Thyroid gland (tissue), 4 donors: ENCODE results near the gene KIF12.

Experiments
- POLR2A ChIP-seq, 2 donors: fragments of 450-650 bp; IDR thresholded peaks; one replicate each; pipeline ENCODE4 v1.6.1; 2017; ENCODE audit warnings: antibody characterized with exemption in 2 of 2, mild to moderate bottlenecking in 2 of 2, moderate library complexity in 1 of 2
- TF ChIP-seq, protein P1 (sequence below), 6 experiments: fragments of 200-600 bp in 3 of 6; fragments of 450-650 bp in 3 of 6; sonication (generic) in 3 of 6; IDR thresholded peaks; one replicate each; pipeline ENCODE4 v1.5.1; 2016 to 2019; ENCODE audit warnings: antibody characterized with exemption in 6 of 6, mild to moderate bottlenecking in 2 of 6, inconsistent platforms in 1 of 6, moderate library complexity in 1 of 6

DNA sequence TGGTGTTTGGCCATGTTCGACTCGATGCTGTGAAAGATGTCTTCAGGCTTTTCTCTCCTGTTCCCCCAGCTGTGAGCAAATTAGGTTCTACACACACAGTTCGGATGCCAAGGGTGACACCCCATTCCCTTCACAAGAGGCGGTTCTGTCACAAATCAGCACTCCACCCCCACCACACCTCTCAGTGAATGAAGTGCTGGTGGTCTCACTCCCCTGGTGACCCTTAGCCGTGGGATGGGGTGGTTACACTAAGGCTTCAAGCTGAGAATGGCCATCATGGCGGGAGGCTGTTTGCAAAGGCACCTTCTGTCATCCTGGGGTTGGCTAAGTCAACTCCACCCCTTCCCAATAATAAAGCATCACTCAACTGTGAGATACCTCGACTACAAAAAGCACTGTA is 47.4 kb downstream of the KIF12 start:
- TF ChIP-seq, protein P1, sequence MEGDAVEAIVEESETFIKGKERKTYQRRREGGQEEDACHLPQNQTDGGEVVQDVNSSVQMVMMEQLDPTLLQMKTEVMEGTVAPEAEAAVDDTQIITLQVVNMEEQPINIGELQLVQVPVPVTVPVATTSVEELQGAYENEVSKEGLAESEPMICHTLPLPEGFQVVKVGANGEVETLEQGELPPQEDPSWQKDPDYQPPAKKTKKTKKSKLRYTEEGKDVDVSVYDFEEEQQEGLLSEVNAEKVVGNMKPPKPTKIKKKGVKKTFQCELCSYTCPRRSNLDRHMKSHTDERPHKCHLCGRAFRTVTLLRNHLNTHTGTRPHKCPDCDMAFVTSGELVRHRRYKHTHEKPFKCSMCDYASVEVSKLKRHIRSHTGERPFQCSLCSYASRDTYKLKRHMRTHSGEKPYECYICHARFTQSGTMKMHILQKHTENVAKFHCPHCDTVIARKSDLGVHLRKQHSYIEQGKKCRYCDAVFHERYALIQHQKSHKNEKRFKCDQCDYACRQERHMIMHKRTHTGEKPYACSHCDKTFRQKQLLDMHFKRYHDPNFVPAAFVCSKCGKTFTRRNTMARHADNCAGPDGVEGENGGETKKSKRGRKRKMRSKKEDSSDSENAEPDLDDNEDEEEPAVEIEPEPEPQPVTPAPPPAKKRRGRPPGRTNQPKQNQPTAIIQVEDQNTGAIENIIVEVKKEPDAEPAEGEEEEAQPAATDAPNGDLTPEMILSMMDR (IDR thresholded peaks at IDR 0.05): no peak
- no peak for TF ChIP-seq POLR2A (IDR thresholded peaks at IDR 0.05)
